Measurements from ENCODE around the gene RTP4.
A peak's percentile ranks its signal among the peaks of the same experiment; 100 is the strongest.

The RTP4 gene, protein sequence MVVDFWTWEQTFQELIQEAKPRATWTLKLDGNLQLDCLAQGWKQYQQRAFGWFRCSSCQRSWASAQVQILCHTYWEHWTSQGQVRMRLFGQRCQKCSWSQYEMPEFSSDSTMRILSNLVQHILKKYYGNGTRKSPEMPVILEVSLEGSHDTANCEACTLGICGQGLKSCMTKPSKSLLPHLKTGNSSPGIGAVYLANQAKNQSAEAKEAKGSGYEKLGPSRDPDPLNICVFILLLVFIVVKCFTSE

DNA sequence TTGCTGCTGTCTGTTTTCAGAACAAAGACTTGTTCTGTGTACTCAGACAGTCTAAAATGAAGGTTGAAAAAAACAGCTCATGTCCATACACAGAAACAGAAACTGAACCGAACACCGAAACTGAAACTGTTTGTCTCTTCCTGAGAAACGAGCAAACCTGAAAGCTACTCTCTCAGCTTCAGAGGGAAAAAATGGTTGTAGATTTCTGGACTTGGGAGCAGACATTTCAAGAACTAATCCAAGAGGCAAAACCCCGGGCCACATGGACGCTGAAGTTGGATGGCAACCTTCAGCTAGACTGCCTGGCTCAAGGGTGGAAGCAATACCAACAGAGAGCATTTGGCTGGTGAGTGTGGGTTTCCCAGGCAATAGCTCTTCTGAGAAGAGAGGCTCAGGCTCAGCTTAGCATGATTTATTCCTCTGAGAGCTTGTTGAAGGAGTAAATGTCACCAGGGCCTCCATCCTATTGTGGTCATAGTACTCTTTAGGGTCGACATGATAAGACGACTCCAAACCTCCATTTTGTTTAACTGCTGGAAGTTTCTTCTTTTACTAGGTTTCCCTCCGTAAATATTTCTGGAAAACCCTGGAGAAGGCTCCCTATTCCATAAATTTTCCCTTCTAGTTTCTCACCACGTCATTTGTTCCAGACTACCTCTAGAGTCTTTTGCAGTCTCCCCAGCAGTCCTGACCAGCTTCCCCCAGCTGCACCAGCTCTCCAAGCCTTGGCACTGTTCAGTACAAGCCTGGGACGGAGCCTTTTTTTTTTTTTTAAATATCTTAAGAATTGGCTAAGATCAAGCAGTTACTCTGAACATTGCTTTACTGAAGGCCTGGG lies at the start of gene RTP4:
RTP4 (plus strand) TSS at position 135 of the 838 bp plus-strand sequence; CDS start at position 192, 57 bp downstream.
- no peak for DNase-seq

GRCh38 chr3:187318819-187319616 lies 49.2 kb upstream of the RTP4 start:
- DNase-seq: peak; percentile 43

DNA sequence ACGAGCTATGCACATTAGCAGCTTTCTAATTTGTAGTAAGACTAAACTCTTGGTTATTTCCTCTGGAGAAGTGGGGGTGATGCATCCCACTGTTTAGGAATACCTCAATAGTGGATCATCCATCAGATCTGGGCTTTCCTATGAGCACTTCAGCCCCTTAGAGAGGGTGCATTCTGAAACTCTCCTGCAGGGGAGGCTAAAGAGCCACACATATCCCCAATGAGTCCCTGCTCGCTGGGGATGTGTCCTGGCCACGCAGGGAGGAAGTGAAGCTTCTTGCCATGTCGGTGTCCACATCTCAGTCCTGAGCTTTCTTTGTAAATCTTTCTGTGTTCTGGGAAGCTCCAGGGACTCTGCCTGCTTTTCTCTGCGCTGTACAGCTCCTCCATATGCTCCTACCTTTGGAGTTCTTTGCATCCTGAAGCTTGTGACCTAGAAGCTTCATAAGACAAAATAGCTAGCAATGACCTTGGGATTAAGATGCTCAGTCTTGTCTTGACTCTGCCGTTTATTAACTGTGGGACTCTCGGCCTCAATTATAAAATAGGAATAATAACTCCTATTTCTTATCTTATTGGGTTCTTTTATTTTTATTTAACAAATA lies 48.4 kb upstream of the RTP4 start:
- peak; percentile 53 for DNase-seq

DNA sequence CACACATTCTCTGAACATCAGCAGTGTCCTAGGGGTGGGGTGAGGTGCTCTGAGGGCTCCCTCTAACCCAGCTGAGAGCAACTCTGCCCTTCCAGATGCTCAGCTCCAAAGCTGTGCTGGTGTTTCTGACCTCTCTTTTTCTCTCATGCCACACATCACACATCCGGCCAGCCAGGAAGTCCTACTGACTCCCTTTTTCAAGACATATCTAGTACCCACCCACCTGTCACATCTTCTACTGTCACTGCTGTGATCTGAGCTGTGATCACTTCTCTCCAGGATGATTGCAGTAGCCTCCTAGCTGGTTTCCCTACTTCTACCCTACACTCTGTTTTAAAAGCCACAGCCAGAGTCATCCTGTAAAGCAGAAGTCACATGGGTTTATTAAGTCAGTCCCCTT lies 46.4 kb upstream of the RTP4 start:
- DNase-seq: no peak

DNA sequence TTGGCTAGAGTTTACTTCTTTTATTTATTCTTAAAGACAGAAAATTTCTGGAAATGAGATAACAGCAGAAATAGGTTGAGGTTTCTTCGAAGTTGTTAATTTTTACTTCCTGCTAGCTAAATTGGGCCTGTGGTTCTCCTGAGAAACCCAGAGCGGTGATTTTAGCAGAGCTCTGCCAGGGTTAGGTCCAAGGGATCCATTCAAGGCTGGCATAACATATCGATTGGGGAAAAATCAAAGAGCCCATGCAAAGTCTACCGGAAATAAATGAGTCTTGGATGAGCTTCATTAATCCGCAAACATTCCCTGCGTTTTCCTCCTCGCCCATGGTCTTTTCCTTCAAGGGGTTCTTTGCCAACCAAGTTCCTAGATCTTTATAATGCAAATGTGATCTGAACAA lies 45.9 kb upstream of the RTP4 start:
- no peak for DNase-seq

GRCh38 chr3:187323091-187323490 lies 45.1 kb upstream of the RTP4 start:
- DNase-seq: no peak

DNA sequence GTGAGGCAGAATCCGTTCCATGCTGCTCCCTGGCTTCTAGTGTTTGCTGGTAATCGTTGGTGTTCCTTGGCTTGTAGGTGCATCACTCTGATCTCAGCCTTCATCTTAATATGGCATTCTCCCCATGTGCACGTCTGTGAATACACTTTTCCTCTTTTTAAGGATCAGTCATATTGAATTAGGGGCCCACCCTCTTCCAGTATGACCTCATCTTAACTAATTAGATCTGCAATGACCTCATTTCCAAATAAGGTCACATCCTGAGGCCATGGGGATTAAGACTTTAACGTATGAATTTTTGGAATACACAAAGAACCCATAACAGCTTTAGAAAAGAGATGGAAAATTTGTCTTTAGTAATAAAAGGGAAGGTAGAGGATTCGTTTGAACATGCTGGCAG lies 42.6 kb upstream of the RTP4 start:
- DNase-seq: no peak

GRCh38 chr3:187327845-187328244 lies 40.3 kb upstream of the RTP4 start:
- no peak for DNase-seq

GRCh38 chr3:187328691-187329090 lies 39.5 kb upstream of the RTP4 start:
- no peak for DNase-seq

- no peak for DNase-seq
Observed at GRCh38 chr3:187334904-187335303, 33.3 kb upstream of the RTP4 start.

GRCh38 chr3:187336322-187336721 lies 31.9 kb upstream of the RTP4 start:
- no peak for DNase-seq

DNA sequence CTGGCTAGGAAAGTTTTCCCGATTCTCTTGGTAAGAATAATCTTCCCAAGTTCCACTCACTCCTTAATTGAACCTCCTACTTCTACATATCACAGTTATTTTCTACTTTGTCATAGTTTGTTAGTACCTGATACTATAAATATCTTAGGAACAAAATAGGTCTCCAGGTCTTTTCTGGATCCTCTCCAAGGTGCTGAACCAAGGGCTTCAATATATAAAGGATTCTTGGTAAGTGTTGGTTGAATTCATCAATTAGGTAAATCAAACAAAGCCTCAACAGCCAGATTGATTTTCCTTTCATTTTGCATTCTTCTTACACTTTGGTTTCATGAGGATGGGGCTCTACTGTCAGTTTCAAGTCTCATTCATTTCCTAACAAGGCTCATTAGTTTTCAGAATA lies 27.6 kb upstream of the RTP4 start:
- DNase-seq: no peak

DNA sequence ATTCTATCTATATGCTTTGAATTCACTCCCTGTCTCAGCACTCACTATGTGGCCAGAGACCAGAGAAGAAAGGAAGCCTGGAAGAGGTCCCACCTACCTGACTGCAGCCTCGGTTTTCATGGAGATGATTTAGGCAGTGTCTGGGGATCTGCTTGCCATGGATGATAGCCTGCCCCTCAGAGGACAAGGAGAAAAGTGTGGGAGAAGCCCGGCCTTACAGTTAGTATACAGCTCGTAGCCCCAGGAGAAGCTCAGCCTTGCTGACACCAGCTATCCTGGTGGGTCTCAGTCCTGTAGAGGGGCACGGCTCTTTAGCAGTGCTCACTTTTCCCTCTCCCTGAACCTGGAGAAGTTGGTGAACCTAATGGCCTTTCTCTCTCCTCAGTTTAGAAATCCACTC lies 25.9 kb upstream of the RTP4 start:
- no peak for DNase-seq

DNA sequence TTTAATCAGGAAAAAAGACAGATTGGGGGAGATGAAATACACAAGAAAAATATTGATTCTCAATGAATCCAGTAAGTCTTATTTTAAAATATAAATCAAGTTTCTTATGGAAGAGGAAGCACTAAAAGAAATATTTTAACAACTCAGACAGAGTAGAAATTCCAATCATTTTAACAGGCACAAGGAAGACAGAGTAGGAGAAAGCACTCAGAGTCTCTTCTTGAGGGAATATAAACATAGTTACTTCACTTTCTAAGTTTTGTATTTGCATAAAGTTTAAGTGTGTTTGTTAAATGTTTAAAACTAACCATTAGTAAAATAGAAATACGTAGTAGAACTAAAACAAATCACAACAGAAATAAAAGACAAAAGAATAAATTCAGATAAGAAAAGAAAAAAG lies 24.5 kb upstream of the RTP4 start:
- no peak for DNase-seq

GRCh38 chr3:187352581-187353575 lies 15.3 kb upstream of the RTP4 start:
- DNase-seq: no peak

DNA sequence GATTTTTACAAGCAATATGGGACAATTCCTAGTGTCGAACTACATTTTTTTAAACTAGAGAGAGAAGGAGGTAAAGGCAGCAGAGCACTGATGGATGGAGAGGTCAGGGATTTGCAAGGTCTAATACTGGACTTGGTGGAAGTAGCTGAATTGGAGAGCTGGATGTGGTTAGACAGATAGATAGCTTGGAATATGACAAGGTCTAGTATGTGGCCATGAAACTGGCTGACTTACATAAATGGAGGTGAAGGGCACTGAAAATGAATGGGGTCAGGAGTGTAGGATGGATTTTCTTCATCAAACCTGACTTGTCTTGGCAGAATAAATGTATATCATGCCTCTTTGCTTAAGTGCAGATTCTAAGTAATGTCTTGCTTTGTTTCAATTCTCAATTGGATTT lies 10.1 kb upstream of the RTP4 start:
- no peak for DNase-seq

DNA sequence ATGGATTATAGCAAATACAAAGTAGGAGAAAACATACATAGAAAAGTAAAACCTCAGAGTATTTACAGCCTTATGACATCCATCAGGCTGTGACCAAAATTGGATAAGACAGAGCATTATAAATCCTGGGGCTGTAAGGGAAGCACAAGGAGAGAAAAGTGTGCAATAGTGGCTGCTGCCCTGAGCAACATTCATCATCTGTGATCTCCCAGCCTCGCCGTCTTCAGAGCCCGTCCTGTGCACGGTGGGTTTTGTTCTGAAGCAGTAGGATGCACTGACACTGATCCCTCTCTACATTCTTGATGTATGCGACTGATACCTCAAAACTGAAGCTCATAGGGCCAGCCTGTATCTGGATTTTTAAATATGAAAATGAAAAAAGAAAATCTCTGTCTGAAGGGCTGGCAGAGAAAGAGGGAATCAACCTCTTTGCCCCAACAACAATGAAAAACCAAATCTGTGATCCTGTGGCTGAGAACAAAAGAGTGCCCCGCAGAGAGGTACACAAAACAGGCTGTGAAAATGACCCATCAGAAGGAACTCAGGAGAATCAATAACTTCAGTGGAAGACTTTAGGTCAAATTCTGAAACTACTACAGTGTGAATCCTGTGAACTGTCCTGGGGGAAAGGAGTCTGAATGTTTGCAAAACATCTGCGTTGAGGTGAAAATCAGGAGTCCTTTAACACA lies 8.2 kb upstream of the RTP4 start:
- DNase-seq: no peak

GRCh38 chr3:187360596-187360995 lies 7.6 kb upstream of the RTP4 start:
- DNase-seq: no peak

- no peak for DNase-seq
Observed at GRCh38 chr3:187361835-187362234, 6.3 kb upstream of the RTP4 start.

GRCh38 chr3:187367561-187368103 lies 553 bp upstream of the RTP4 start:
- no peak for DNase-seq

GRCh38 chr3:187369089-187369447 lies 883 bp downstream of the RTP4 start:
- DNase-seq: no peak
